ENCODE data around the gene KLHDC3. TPM values are rescaled to one million over a fixed set of nuclear protein-coding genes. Genes with fewer than 3 reads are reported as not detected.

The KLHDC3 gene
- total and polyA plus RNA-seq, 2 experiments from 2014 or later: 88.2 to 184 TPM

GRCh38 chr6:43020052-43020705 lies 6.1 kb downstream of the KLHDC3 start:
- Mint-ChIP-seq H3K4me1 (peaks cover 14% of the 10 kb centered on the region), H3K27me3 (ENCODE audit: insufficient read depth, low read depth, poor library complexity) (peaks cover 7% of the 10 kb centered on the region), H3K4me3 (peak overlapping the region; percentile 100), H3K9me3 (no peaks in the 10 kb centered on the region; the same call in 1 of the 3 replicates), H3K36me3 (ENCODE audit: low read depth) (peaks cover 66% of the 10 kb centered on the region), H3K27ac (peak overlapping the region; percentile 57; the same call in 1 of the 2 replicates)
- Histone ChIP-seq H3K9me2 (ENCODE audit: insufficient read depth) (no peaks in the 10 kb centered on the region), H3K4me2 (no peak overlapping the region; the same call in 1 of the 2 replicates), H3K4me3 (no peak overlapping the region), H4K20me1 (replicated peaks; ENCODE audit: insufficient read depth) (peaks cover 13% of the 10 kb centered on the region), H3K36me3 (ENCODE audit: insufficient read depth) (peaks cover 21% of the 10 kb centered on the region), H3F3A (replicated peaks; ENCODE audit: low read depth) (peaks cover 21% of the 10 kb centered on the region), H3K27me3 (ENCODE audit: insufficient read depth) (no peaks in the 10 kb centered on the region), H3K79me2 (replicated peaks; ENCODE audit: insufficient read depth) (peaks cover 50% of the 10 kb centered on the region), H3K4me1 (ENCODE audit: insufficient read depth) (peaks cover 10% of the 10 kb centered on the region), H2AFZ (no peak overlapping the region), H3K27ac (ENCODE audit: low read depth) (peak overlapping the region; percentile 90; the same call in 1 of the 2 replicates)
- no peak for TF ChIP-seq ZNF331 (CRISPR knock-in tag; IDR thresholded peaks at IDR 0.05; ENCODE audit: low read depth)
- TF ChIP-seq JUNB (IDR thresholded peaks at IDR 0.05; ENCODE audit: unreplicated experiment): no peak
- TF ChIP-seq REST (IDR thresholded peaks at IDR 0.05; ENCODE audit: unreplicated experiment): no peak
- no peak for TF ChIP-seq CREB1 (CRISPR knock-in tag; IDR thresholded peaks at IDR 0.05; ENCODE audit: low read depth)
- TF ChIP-seq NANOG (IDR thresholded peaks at IDR 0.05; ENCODE audit: borderline replicate concordance): no peak
- no peak for TF ChIP-seq CTCF (conservative IDR thresholded peaks at IDR 0.05; ENCODE audit: low read depth in 2 of 2)
- TF ChIP-seq STAT1 (IDR thresholded peaks at IDR 0.05; ENCODE audit: unreplicated experiment): no peak
- no peak for TF ChIP-seq EZH2phosphoT487 (IDR thresholded peaks at IDR 0.05; ENCODE audit: unreplicated experiment)
- TF ChIP-seq POLR2AphosphoS5 (IDR thresholded peaks at IDR 0.05; ENCODE audit: low read depth): no peak
- TF ChIP-seq EZH2 (IDR thresholded peaks at IDR 0.05; ENCODE audit: low read depth, unreplicated experiment): no peak
- TF ChIP-seq ZNF462 (CRISPR knock-in tag; IDR thresholded peaks at IDR 0.05): no peak
- no peak for TF ChIP-seq ETS1 (IDR thresholded peaks at IDR 0.05)
- TF ChIP-seq ZNF114 (CRISPR knock-in tag; IDR thresholded peaks at IDR 0.05): no peak
- ATAC-seq: no peak
- DNase-seq (ENCODE audit: low spot score): no peak
